ENCODE data around the gene LIMK2.

Gene LIMK2

DNA sequence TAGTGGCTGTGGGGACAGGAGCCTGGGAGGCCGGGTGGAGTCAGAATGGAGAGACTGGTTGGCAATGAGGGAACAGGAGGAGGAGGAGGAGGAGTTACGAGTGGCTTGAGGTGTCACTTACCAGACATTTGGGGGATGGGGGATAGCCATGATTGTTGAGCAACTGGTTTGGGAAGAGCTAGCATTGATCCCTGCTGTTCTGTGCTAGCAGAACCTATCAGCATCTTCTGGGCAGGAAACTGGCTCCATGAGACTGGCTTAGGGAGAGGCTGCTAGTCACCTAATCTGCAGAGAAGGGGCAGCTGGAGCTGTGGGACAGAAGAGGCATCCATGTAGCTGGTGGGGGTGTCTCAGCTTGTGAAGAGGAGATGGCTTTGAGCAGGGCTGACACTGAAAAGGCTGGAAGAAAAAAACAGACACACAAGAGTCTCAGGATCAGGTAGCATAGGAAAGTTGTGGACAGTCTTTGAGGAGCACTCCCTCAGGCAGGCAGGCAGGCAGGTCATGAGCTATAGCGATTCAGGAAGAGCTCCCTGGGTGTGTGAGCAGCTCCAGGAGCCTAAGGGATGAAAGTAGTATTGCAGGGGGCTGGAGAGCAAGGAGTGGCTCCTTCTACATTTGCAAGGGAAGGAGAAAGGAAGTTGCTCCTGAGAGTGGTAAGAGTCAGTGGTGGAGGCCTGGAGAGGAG lies 57.9 kb downstream of the LIMK2 start:
- Histone ChIP-seq H3K4me1 (ENCODE audit: control insufficient read depth in 1 of 2, insufficient read depth in 2 of 2, low read length in 2 of 2) (peaks cover 4 to 6% of the 10 kb centered on the region in 2 donors), H3K9ac (ENCODE audit: low read depth in 1 of 2, low read length in 2 of 2) (no peak overlapping the region), H3K27me3 (ENCODE audit: control insufficient read depth in 1 of 2, insufficient read depth in 2 of 2, low read length in 2 of 2) (no peaks in the 10 kb centered on the region), H3K36me3 (ENCODE audit: control insufficient read depth in 1 of 2, insufficient read depth in 2 of 2, low read length in 2 of 2) (peaks cover 53 to 88% of the 10 kb centered on the region in 2 donors), H3K4me3 (ENCODE audit: low read depth in 1 of 2, low read length in 2 of 2) (no peak overlapping the region), H3K9me3 (ENCODE audit: control insufficient read depth in 1 of 2, low read length in 2 of 2) (no peaks in the 10 kb centered on the region), H3K27ac (ENCODE audit: low read depth, low read length) (no peak overlapping the region)

DNA sequence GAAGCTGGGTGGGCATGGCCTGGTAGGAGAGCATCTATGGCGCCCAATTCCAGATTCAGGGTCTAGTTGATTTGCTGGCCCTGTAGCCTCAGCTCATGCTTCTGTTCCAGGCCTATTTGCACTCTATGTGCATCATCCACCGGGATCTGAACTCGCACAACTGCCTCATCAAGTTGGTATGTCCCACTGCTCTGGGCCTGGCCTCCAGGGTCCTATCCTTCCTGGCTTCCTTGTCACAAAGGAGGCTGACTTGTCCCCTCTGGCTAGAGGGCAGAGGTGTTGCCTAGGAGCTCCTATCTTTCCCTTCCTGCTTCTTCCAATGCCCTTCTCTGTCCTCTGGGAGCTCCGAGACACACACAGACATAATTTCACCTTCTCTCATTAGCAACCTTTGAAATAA lies 58.9 kb downstream of the LIMK2 start:
- Histone ChIP-seq H3K36me3 (ENCODE audit: control insufficient read depth in 1 of 2, insufficient read depth in 2 of 2, low read length in 2 of 2) (peaks cover 46 to 92% of the 10 kb centered on the region in 2 donors), H3K27me3 (ENCODE audit: control insufficient read depth in 1 of 2, insufficient read depth in 2 of 2, low read length in 2 of 2) (no peaks in the 10 kb centered on the region), H3K9ac (ENCODE audit: low read depth in 1 of 2, low read length in 2 of 2) (no peak overlapping the region), H3K4me3 (ENCODE audit: low read depth in 1 of 2, low read length in 2 of 2) (no peak overlapping the region), H3K27ac (ENCODE audit: low read depth, low read length) (no peak overlapping the region), H3K9me3 (ENCODE audit: control insufficient read depth in 1 of 2, low read length in 2 of 2) (no peaks in the 10 kb centered on the region), H3K4me1 (ENCODE audit: control insufficient read depth in 1 of 2, insufficient read depth in 2 of 2, low read length in 2 of 2) (peaks cover 7% of the 10 kb centered on the region in 2 donors)

DNA sequence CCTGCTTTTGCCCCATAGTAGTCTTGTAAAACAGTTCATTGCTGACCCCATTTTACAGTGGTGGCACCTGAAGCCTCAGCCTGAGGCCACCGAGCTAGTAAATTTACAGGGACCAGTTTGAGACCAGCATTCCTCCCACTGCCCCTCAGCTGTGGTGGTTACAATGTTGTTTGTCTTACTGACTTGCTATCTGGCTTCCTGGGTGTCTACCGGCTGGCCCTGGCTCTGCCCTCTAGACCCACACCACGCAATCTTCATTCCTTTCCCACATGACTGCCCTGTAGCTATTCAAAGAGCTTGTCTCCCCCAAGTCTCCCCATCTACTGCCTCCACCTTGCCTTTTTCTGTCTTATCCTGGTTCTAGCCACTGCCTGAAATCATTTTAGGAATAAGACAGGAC lies 59.4 kb downstream of the LIMK2 start:
- H3K36me3 ChIP-seq (ENCODE audit: control insufficient read depth in 1 of 2, insufficient read depth in 2 of 2, low read length in 2 of 2): peaks cover 41 to 89% of the 10 kb centered on the region in 2 donors
- no peak overlapping the region for H3K4me3 ChIP-seq (ENCODE audit: low read depth in 1 of 2, low read length in 2 of 2)
- H3K9me3 ChIP-seq (ENCODE audit: control insufficient read depth in 1 of 2, low read length in 2 of 2): no peaks in the 10 kb centered on the region
- H3K27ac ChIP-seq (ENCODE audit: low read depth, low read length): no peak overlapping the region
- no peaks in the 10 kb centered on the region for H3K27me3 ChIP-seq (ENCODE audit: control insufficient read depth in 1 of 2, insufficient read depth in 2 of 2, low read length in 2 of 2)
- H3K4me1 ChIP-seq (ENCODE audit: control insufficient read depth in 1 of 2, insufficient read depth in 2 of 2, low read length in 2 of 2): peaks cover 7% of the 10 kb centered on the region in 2 donors
- no peak overlapping the region for H3K9ac ChIP-seq (ENCODE audit: low read depth in 1 of 2, low read length in 2 of 2)

DNA sequence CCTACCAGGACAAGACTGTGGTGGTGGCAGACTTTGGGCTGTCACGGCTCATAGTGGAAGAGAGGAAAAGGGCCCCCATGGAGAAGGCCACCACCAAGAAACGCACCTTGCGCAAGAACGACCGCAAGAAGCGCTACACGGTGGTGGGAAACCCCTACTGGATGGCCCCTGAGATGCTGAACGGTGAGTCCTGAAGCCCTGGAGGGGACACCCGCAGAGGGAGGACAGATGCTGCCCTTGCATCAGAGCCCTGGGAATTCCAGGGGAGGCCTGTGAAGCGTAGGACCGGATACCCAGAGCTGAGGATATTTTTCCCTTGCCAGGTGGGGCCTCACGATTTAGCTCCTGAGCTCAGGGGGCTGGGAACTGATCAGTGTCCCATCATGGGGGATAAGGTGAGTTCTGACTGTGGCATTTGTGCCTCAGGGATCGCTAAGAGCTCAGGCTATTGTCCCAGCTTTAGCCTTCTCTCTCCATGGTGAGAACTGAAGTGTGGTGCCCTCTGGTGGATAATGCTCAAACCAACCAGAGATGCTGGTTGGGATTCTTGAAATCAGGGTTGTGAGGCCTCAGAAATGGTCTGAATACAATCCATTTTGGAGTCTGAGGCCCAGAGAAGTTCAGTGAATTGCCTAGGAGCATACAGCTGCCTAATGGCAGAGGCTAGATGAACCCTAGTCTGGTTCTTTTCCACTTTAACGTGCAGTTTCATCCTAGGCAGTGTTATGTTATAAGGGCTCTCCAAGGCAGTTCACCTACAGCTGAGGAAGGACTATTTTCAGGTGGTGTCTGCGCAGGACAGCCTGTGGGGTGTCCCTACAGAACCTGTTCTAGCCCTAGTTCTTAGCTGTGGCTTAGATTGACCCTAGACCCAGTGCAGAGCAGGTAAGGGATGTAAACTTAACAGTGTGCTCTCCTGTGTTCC lies 60.7 kb downstream of the LIMK2 start:
- Histone ChIP-seq H3K9ac (ENCODE audit: low read depth in 1 of 2, low read length in 2 of 2) (no peak overlapping the region), H3K27ac (ENCODE audit: low read depth, low read length) (no peak overlapping the region), H3K9me3 (ENCODE audit: control insufficient read depth in 1 of 2, low read length in 2 of 2) (no peaks in the 10 kb centered on the region), H3K4me3 (ENCODE audit: low read depth in 1 of 2, low read length in 2 of 2) (no peak overlapping the region), H3K4me1 (ENCODE audit: control insufficient read depth in 1 of 2, insufficient read depth in 2 of 2, low read length in 2 of 2) (peaks cover 7% of the 10 kb centered on the region in 2 donors), H3K36me3 (ENCODE audit: control insufficient read depth in 1 of 2, insufficient read depth in 2 of 2, low read length in 2 of 2) (peaks cover 31 to 83% of the 10 kb centered on the region in 2 donors), H3K27me3 (ENCODE audit: control insufficient read depth in 1 of 2, insufficient read depth in 2 of 2, low read length in 2 of 2) (no peaks in the 10 kb centered on the region)

DNA sequence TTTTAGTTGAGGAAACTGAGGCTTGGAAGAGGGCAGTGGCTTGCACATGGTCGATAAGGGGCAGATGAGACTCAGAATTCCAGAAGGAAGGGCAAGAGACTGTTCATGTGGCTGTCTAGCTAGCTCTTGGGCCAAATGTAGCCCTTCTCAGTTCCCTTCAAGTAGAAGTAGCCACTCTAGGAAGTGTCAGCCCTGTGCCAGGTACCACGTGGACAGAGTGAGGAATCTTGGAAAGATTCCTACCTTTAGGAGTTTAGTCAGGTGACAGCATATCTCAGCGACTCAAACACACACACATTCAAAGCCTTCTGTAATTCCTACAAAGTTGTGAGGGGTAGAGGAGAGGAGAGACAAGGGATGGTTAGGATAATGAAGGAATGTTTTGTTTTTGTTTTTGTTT lies 61.9 kb downstream of the LIMK2 start:
- Histone ChIP-seq H3K27ac (ENCODE audit: low read depth, low read length) (no peak overlapping the region), H3K9ac (ENCODE audit: low read depth in 1 of 2, low read length in 2 of 2) (no peak overlapping the region), H3K9me3 (ENCODE audit: control insufficient read depth in 1 of 2, low read length in 2 of 2) (no peaks in the 10 kb centered on the region), H3K36me3 (ENCODE audit: control insufficient read depth in 1 of 2, insufficient read depth in 2 of 2, low read length in 2 of 2) (peaks cover 26 to 83% of the 10 kb centered on the region in 2 donors), H3K4me3 (ENCODE audit: low read depth in 1 of 2, low read length in 2 of 2) (no peak overlapping the region), H3K4me1 (ENCODE audit: control insufficient read depth in 1 of 2, insufficient read depth in 2 of 2, low read length in 2 of 2) (peaks cover 7 to 12% of the 10 kb centered on the region in 2 donors), H3K27me3 (ENCODE audit: control insufficient read depth in 1 of 2, insufficient read depth in 2 of 2, low read length in 2 of 2) (no peaks in the 10 kb centered on the region)

DNA sequence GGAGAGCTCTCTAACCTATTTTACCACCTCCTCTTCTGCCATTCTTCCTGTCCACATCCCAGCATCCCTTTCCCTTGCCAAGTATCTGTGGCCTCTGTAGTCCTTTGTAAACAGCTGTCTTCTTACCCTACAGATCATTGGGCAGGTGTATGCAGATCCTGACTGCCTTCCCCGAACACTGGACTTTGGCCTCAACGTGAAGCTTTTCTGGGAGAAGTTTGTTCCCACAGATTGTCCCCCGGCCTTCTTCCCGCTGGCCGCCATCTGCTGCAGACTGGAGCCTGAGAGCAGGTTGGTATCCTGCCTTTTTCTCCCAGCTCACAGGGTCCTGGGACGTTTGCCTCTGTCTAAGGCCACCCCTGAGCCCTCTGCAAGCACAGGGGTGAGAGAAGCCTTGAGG lies 62.9 kb downstream of the LIMK2 start:
- peaks cover 29 to 88% of the 10 kb centered on the region in 2 donors for H3K36me3 ChIP-seq (ENCODE audit: control insufficient read depth in 1 of 2, insufficient read depth in 2 of 2, low read length in 2 of 2)
- H3K27me3 ChIP-seq (ENCODE audit: control insufficient read depth in 1 of 2, insufficient read depth in 2 of 2, low read length in 2 of 2): no peaks in the 10 kb centered on the region
- H3K9ac ChIP-seq (ENCODE audit: low read depth in 1 of 2, low read length in 2 of 2): no peak overlapping the region
- peaks cover 7 to 15% of the 10 kb centered on the region in 2 donors for H3K4me1 ChIP-seq (ENCODE audit: control insufficient read depth in 1 of 2, insufficient read depth in 2 of 2, low read length in 2 of 2)
- H3K27ac ChIP-seq (ENCODE audit: low read depth, low read length): no peak overlapping the region
- no peaks in the 10 kb centered on the region for H3K9me3 ChIP-seq (ENCODE audit: control insufficient read depth in 1 of 2, low read length in 2 of 2)
- no peak overlapping the region for H3K4me3 ChIP-seq (ENCODE audit: low read depth in 1 of 2, low read length in 2 of 2)

DNA sequence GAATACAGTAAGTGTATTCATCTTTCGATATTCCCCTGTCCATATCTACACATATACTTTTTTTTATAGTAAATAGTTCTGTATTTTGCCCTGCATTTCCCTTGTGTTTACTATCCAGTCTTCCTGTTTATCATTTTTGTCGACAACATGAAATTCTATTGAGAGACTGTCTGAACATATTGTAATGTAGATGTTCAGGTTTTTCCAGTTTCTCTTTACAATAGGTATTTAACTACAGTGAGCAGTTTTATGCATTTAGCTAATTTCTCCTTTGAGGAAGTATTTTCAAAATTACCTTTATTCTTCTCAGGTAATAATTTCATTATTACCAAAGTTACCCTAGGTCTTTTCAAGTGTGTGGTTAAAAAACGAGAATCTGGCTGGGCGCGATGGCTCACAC lies 63.5 kb downstream of the LIMK2 start:
- H3K4me3 ChIP-seq (ENCODE audit: low read depth in 1 of 2, low read length in 2 of 2): no peak overlapping the region
- H3K9ac ChIP-seq (ENCODE audit: low read depth in 1 of 2, low read length in 2 of 2): no peak overlapping the region
- peaks cover 29 to 88% of the 10 kb centered on the region in 2 donors for H3K36me3 ChIP-seq (ENCODE audit: control insufficient read depth in 1 of 2, insufficient read depth in 2 of 2, low read length in 2 of 2)
- H3K4me1 ChIP-seq (ENCODE audit: control insufficient read depth in 1 of 2, insufficient read depth in 2 of 2, low read length in 2 of 2): peaks cover 7 to 15% of the 10 kb centered on the region in 2 donors
- no peaks in the 10 kb centered on the region for H3K27me3 ChIP-seq (ENCODE audit: control insufficient read depth in 1 of 2, insufficient read depth in 2 of 2, low read length in 2 of 2)
- H3K9me3 ChIP-seq (ENCODE audit: control insufficient read depth in 1 of 2, low read length in 2 of 2): no peaks in the 10 kb centered on the region
- no peak overlapping the region for H3K27ac ChIP-seq (ENCODE audit: low read depth, low read length)

DNA sequence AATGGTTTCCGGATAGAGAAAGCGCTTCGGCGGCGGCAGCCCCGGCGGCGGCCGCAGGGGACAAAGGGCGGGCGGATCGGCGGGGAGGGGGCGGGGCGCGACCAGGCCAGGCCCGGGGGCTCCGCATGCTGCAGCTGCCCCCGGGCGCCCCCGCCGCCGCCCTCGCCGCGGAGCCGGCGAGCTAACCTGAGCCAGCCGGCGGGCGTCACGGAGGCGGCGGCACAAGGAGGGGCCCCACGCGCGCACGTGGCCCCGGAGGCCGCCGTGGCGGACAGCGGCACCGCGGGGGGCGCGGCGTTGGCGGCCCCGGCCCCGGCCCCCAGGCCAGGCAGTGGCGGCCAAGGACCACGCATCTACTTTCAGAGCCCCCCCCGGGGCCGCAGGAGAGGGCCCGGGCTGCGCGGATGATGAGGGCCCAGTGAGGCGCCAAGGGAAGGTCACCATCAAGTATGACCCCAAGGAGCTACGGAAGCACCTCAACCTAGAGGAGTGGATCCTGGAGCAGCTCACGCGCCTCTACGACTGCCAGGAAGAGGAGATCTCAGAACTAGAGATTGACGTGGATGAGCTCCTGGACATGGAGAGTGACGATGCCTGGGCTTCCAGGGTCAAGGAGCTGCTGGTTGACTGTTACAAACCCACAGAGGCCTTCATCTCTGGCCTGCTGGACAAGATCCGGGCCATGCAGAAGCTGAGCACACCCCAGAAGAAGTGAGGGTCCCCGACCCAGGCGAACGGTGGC lies 64.5 kb downstream of the LIMK2 start:
- Histone ChIP-seq H3K4me1 (ENCODE audit: control insufficient read depth in 1 of 2, insufficient read depth in 2 of 2, low read length in 2 of 2) (peaks cover 7 to 15% of the 10 kb centered on the region in 2 donors), H3K9ac (ENCODE audit: low read depth in 1 of 2, low read length in 2 of 2) (no peak overlapping the region), H3K4me3 (ENCODE audit: low read depth in 1 of 2, low read length in 2 of 2) (no peak overlapping the region), H3K9me3 (ENCODE audit: control insufficient read depth in 1 of 2, low read length in 2 of 2) (no peaks in the 10 kb centered on the region), H3K27me3 (ENCODE audit: control insufficient read depth in 1 of 2, insufficient read depth in 2 of 2, low read length in 2 of 2) (no peaks in the 10 kb centered on the region), H3K27ac (ENCODE audit: low read depth, low read length) (no peak overlapping the region), H3K36me3 (ENCODE audit: control insufficient read depth in 1 of 2, insufficient read depth in 2 of 2, low read length in 2 of 2) (peaks cover 27 to 88% of the 10 kb centered on the region in 2 donors)

DNA sequence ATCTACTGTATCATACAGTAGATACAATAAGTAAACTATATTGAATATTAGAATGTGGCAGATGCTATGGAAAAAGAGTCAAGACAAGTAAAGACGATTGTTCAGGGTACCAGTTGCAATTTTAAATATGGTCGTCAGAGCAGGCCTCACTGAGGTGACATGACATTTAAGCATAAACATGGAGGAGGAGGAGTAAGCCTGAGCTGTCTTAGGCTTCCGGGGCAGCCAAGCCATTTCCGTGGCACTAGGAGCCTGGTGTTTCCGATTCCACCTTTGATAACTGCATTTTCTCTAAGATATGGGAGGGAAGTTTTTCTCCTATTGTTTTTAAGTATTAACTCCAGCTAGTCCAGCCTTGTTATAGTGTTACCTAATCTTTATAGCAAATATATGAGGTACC lies 65.6 kb downstream of the LIMK2 start:
- no peak overlapping the region for H3K27ac ChIP-seq (ENCODE audit: low read depth, low read length)
- H3K36me3 ChIP-seq (ENCODE audit: control insufficient read depth in 1 of 2, insufficient read depth in 2 of 2, low read length in 2 of 2): peaks cover 36 to 88% of the 10 kb centered on the region in 2 donors

More for the DNA sequence above, 65.6 kb downstream of the LIMK2 start:
- Histone ChIP-seq H3K9me3 (ENCODE audit: control insufficient read depth in 1 of 2, low read length in 2 of 2) (no peaks in the 10 kb centered on the region), H3K27me3 (ENCODE audit: control insufficient read depth in 1 of 2, insufficient read depth in 2 of 2, low read length in 2 of 2) (no peaks in the 10 kb centered on the region), H3K4me1 (ENCODE audit: control insufficient read depth in 1 of 2, insufficient read depth in 2 of 2, low read length in 2 of 2) (peaks cover 7 to 15% of the 10 kb centered on the region in 2 donors), H3K4me3 (ENCODE audit: low read depth in 1 of 2, low read length in 2 of 2) (no peak overlapping the region), H3K9ac (ENCODE audit: low read depth in 1 of 2, low read length in 2 of 2) (no peak overlapping the region)

Data from duodenal mucosa (tissue), 2 donors.